Heart left ventricle (tissue), 13 donors: ENCODE results near the gene ZFYVE21.

Experiments used
- POLR2A ChIP-seq, 2 donors: fragments of 450-650 bp; IDR thresholded peaks; one replicate each; pipeline ENCODE4 v1.6.1; 2017; ENCODE audit warnings: antibody characterized with exemption in 2 of 2, mild to moderate bottlenecking in 2 of 2, moderate library complexity in 2 of 2
- TF ChIP-seq, protein P1 (sequence below), 12 donors: fragments of 200-600 bp; sonication (generic) in 4 of 12; IDR thresholded peaks; one replicate each; pipeline versions ENCODE4 v1.5.0 to v1.8.0; 2018 to 2022; ENCODE audit warnings: antibody characterized with exemption in 12 of 12, mild to moderate bottlenecking in 5 of 12
- donor health status: ischemic (EF 13 %, LVEDD 7.1; RV severe dilation, severe dysfunction).
- donor health status: DM: no; HTN: yes; CAD: no.
- donor health status: DM: no; HTN: no; CAD: no.
- donor health status: ischemic (EF 25% LVEDD 6.9; RV normal size, moderate dysfunction).
- donor health status: ischemic (EF 25% LVEDD 5.7; RV mildly dilated, moderate dysfunction).
- donor health status: ischemic (EF 35%, LVEDD 5.7; RV mildly dilated, moderate dysfunction).
- donor health status: nonischemic (EF 11% LVEDD 7.7; RV severe dilation, severe dysfunction).
- donor health status: DM: yes; HTN: yes; CAD: no.
- donor health status: PGD.
- donor health status: ischemic (EF 29% LVEDD 5.4; RV normal size, mild dysfunction).
- donor health status: nonischemic (EF 23%, LVEDD 6.1; RV moderate dilation, normal function).

DNA sequence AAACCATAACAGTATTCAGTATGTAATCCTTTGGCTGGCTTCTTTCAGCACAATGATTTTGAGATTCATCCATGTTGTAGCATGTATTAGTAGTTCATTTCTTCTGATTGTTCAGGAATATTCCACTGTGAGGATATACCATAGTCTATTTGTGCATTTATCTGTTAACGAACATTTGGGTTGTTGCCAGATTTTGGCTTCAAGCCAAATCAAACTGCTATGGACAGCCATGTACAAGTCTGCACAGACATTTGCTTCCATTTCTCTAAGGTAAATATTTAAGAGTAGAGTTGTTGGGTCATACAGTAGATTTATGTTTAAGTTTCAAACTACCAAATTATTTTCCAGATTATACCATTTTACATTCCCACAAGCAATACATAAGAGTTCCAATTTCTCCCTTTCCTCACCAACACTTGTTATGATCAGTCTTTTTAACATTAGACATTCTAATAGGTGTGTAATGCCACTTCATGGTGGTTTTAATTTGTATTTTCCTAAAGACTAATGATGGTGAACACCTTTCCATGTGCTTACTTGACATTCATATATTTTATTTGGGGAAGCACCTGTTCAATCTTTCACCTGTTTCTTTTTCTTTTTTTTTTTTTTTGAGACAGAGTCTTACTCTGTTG, 56.6 kb downstream of the ZFYVE21 start:
- TF ChIP-seq, protein P1, sequence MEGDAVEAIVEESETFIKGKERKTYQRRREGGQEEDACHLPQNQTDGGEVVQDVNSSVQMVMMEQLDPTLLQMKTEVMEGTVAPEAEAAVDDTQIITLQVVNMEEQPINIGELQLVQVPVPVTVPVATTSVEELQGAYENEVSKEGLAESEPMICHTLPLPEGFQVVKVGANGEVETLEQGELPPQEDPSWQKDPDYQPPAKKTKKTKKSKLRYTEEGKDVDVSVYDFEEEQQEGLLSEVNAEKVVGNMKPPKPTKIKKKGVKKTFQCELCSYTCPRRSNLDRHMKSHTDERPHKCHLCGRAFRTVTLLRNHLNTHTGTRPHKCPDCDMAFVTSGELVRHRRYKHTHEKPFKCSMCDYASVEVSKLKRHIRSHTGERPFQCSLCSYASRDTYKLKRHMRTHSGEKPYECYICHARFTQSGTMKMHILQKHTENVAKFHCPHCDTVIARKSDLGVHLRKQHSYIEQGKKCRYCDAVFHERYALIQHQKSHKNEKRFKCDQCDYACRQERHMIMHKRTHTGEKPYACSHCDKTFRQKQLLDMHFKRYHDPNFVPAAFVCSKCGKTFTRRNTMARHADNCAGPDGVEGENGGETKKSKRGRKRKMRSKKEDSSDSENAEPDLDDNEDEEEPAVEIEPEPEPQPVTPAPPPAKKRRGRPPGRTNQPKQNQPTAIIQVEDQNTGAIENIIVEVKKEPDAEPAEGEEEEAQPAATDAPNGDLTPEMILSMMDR (IDR thresholded peaks at IDR 0.05), result no peak
- TF ChIP-seq POLR2A (IDR thresholded peaks at IDR 0.05), result no peak
